ENCODE measurements around the gene GALNT2. TPM values are rescaled to one million over a fixed set of nuclear protein-coding genes. Genes with fewer than 3 reads are reported as not detected.

The GALNT2 gene
- polyA plus RNA-seq, 1 of the 3 experiments (the other 2 are of a cell fraction): 118 TPM

- TF ChIP-seq CTCF (IDR thresholded peaks at IDR 0.05) (no peak), RAD21 (IDR thresholded peaks at IDR 0.05; ENCODE audit: low read length) (no peak), NRF1 (IDR thresholded peaks at IDR 0.05; ENCODE audit: low read depth, low read length) (no peak), SMC3 (IDR thresholded peaks at IDR 0.05; ENCODE audit: low read depth, low read length) (no peak), USF2 (IDR thresholded peaks at IDR 0.05; ENCODE audit: borderline replicate concordance, low read depth, low read length) (no peak), EZH2phosphoT487 (IDR thresholded peaks at IDR 0.05; ENCODE audit: borderline replicate concordance, low read depth) (no peak)
Measured at GRCh38 chr1:230032516-230033281, 34.3 kb upstream of the GALNT2 start (continued).

GRCh38 chr1:230037261-230037660, 29.8 kb upstream of the GALNT2 start:
- no peak for DNase-seq
- no peaks in the 10 kb centered on the region for H3F3A ChIP-seq (replicated peaks; ENCODE audit: insufficient read depth)
- no peaks in the 10 kb centered on the region for H3K79me2 ChIP-seq (ENCODE audit: insufficient read depth)
- ChIA-PET CTCF (no interaction called here), POLR2A (no interaction called here)
- no peaks in the 10 kb centered on the region for H3K9me3 ChIP-seq
- H3K4me2 ChIP-seq: no peak overlapping the region
- TF ChIP-seq USF1 (IDR thresholded peaks at IDR 0.05; ENCODE audit: borderline replicate concordance, low read depth) (no peak), RXRA (IDR thresholded peaks at IDR 0.05; ENCODE audit: borderline replicate concordance, low read depth) (no peak), NFIC (IDR thresholded peaks at IDR 0.05; ENCODE audit: borderline replicate concordance) (no peak), TCF12 (IDR thresholded peaks at IDR 0.05) (no peak), YY1 (IDR thresholded peaks at IDR 0.05; ENCODE audit: low read depth) (no peak)
- no peaks in the 10 kb centered on the region for H4K20me1 ChIP-seq (ENCODE audit: insufficient read depth)
- H3K36me3 ChIP-seq (replicated peaks in 1 of 2; ENCODE audit: control insufficient read depth in 1 of 2, insufficient read depth in 2 of 2, low read length in 1 of 2): no peaks in the 10 kb centered on the region
- no peak overlapping the region for H3K27ac ChIP-seq (ENCODE audit: low read depth in 2 of 2, low read length in 1 of 2)
- H3K9me2 ChIP-seq: no peaks in the 10 kb centered on the region
- no peaks in the 10 kb centered on the region for H3K27me3 ChIP-seq (ENCODE audit: insufficient read depth)
- H3K4me1 ChIP-seq (ENCODE audit: control insufficient read depth in 1 of 2, insufficient read depth in 2 of 2, low read depth in 1 of 2, low read length in 1 of 2): no peaks in the 10 kb centered on the region; a peak in 1 of 4 replicates
- H3K9ac ChIP-seq: no peak overlapping the region
- no peak overlapping the region for H3K4me3 ChIP-seq (ENCODE audit: low read depth in 2 of 2, low read length in 1 of 2)
- no peak overlapping the region for H2AFZ ChIP-seq (ENCODE audit: low read depth)
- 43% methylated on average over 3 of the region's 3 CpGs for WGBS (ENCODE audit: low lambda C conversion rate)

GRCh38 chr1:230040440-230040839, 26.6 kb upstream of the GALNT2 start:
- H3K27me3 ChIP-seq (ENCODE audit: insufficient read depth): peaks cover 7% of the 10 kb centered on the region; the same call in 1 of the 2 replicates
- H3K9me2 ChIP-seq: no peaks in the 10 kb centered on the region
- H3K36me3 ChIP-seq (replicated peaks in 1 of 2; ENCODE audit: control insufficient read depth in 1 of 2, insufficient read depth in 2 of 2, low read length in 1 of 2): no peaks in the 10 kb centered on the region
- no peak for TF ChIP-seq FOSL2 (IDR thresholded peaks at IDR 0.05; ENCODE audit: borderline replicate concordance, low read depth)
- TF ChIP-seq CTCF (IDR thresholded peaks at IDR 0.05): no peak
- no peak for TF ChIP-seq MXI1 (IDR thresholded peaks at IDR 0.05; ENCODE audit: low read depth, low read length)
- TF ChIP-seq RFX5 (IDR thresholded peaks at IDR 0.05; ENCODE audit: low read length): no peak
- no peak for TF ChIP-seq SMC3 (IDR thresholded peaks at IDR 0.05; ENCODE audit: low read depth, low read length)
- TF ChIP-seq MAX (IDR thresholded peaks at IDR 0.05; ENCODE audit: low read depth): no peak
- no peak for TF ChIP-seq ELF1 (IDR thresholded peaks at IDR 0.05)
- no peak for TF ChIP-seq RCOR1 (IDR thresholded peaks at IDR 0.05; ENCODE audit: low read length)
- no peak for TF ChIP-seq IRF3 (IDR thresholded peaks at IDR 0.05; ENCODE audit: low read depth, low read length)
- TF ChIP-seq GATA2 (CRISPR knock-in tag; IDR thresholded peaks at IDR 0.05): no peak
- H3K79me2 ChIP-seq (ENCODE audit: insufficient read depth): no peaks in the 10 kb centered on the region
- H2AFZ ChIP-seq (ENCODE audit: low read depth): no peak overlapping the region
- no peak for DNase-seq
- H3F3A ChIP-seq (replicated peaks; ENCODE audit: insufficient read depth): no peaks in the 10 kb centered on the region
- H3K4me1 ChIP-seq (ENCODE audit: control insufficient read depth in 1 of 2, insufficient read depth in 2 of 2, low read depth in 1 of 2, low read length in 1 of 2): no peaks in the 10 kb centered on the region; a peak in 1 of 4 replicates
- no peaks in the 10 kb centered on the region for H4K20me1 ChIP-seq (ENCODE audit: insufficient read depth)
- H3K9ac ChIP-seq: no peak overlapping the region
- WGBS (ENCODE audit: low lambda C conversion rate): 59% methylated on average over 10 of the region's 10 CpGs
- no peak overlapping the region for H3K4me2 ChIP-seq
- no peak overlapping the region for H3K27ac ChIP-seq (ENCODE audit: low read depth in 2 of 2, low read length in 1 of 2)
- no peak overlapping the region for H3K4me3 ChIP-seq (ENCODE audit: low read depth in 2 of 2, low read length in 1 of 2)
- CTCF ChIA-PET: no interaction called here
- H3K9me3 ChIP-seq: no peaks in the 10 kb centered on the region
- POLR2A ChIA-PET: no interaction called here
